Esophagus muscularis mucosa (tissue), 3 donors: ENCODE results near the gene DNA2.
"Not testable (repeated sequence)": the region's sequence is repeated elsewhere in the genome, so short reads cannot be mapped to it uniquely, and the experiment has no call there.

Experiments used
- POLR2A ChIP-seq: fragments of 450-650 bp; IDR thresholded peaks from one replicate; pipeline ENCODE4 v1.6.1; 2017; ENCODE audit warnings: antibody characterized with exemption, moderate library complexity, mild to moderate bottlenecking, low read depth
- POLR2AphosphoS5 ChIP-seq, 2 donors: sonication (generic); formaldehyde crosslinking; IDR thresholded peaks; one replicate each; pipeline ENCODE4 v1.6.1; 2017; ENCODE audit warnings: antibody characterized with exemption in 2 of 2
- TF ChIP-seq, protein P1 (sequence below), 3 experiments: fragments of 200-600 bp in 2 of 3; fragments of 450-650 bp in 1 of 3; sonication (generic) in 2 of 3; IDR thresholded peaks; one replicate each; pipeline ENCODE4 v1.5.1; 2017 to 2019; ENCODE audit warnings: antibody characterized with exemption in 3 of 3, mild to moderate bottlenecking in 2 of 3, moderate library complexity in 1 of 3

DNA sequence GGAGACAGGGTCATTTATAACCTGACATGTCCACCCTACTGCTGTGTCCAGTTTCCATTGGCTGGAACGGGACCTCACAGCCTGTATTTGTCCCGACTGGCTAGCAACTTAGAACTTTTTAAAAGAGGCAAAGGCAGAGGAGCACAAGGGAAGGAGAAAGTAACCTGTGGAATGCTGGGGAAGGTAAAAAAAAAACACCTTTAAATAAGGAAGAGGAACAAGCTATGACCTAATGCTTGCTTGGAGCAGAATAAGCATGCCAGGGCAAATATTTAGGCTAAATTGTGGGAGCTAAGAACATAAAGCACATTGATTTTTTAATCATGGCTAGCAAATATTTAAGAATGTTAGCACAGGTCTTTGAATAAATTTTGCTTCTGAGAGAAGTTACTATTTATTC is 44.4 kb upstream of the DNA2 start:
- TF ChIP-seq, protein P1, sequence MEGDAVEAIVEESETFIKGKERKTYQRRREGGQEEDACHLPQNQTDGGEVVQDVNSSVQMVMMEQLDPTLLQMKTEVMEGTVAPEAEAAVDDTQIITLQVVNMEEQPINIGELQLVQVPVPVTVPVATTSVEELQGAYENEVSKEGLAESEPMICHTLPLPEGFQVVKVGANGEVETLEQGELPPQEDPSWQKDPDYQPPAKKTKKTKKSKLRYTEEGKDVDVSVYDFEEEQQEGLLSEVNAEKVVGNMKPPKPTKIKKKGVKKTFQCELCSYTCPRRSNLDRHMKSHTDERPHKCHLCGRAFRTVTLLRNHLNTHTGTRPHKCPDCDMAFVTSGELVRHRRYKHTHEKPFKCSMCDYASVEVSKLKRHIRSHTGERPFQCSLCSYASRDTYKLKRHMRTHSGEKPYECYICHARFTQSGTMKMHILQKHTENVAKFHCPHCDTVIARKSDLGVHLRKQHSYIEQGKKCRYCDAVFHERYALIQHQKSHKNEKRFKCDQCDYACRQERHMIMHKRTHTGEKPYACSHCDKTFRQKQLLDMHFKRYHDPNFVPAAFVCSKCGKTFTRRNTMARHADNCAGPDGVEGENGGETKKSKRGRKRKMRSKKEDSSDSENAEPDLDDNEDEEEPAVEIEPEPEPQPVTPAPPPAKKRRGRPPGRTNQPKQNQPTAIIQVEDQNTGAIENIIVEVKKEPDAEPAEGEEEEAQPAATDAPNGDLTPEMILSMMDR (IDR thresholded peaks at IDR 0.05): not testable (repeated sequence)
- not testable (repeated sequence) for TF ChIP-seq POLR2AphosphoS5 (IDR thresholded peaks at IDR 0.05); POLR2A
